BLaER1 treated with 17β-estradiol and CSF1 and Interleukin-3, amounts not matched to agents 10 nM and 100 nM (cell line): ENCODE results near the gene VPS33B.

Experiments used
- H3K27ac ChIP-seq, 11 experiments: shearing (Covaris generic); formaldehyde crosslinking; 2 replicates each; pipeline ENCODE4 v1.8.1; 2022
- H3K27me3 ChIP-seq, 11 experiments: shearing (Covaris generic); formaldehyde crosslinking; 2 replicates each; pipeline ENCODE4 v1.8.1; 2022
- H3K36me3 ChIP-seq, 11 experiments: shearing (Covaris generic); formaldehyde crosslinking; 2 replicates each; pipeline ENCODE4 v1.8.1; 2022
- H3K4me1 ChIP-seq, 10 experiments: shearing (Covaris generic); formaldehyde crosslinking; 2 replicates each; pipeline ENCODE4 v1.8.1; 2022
- H3K4me2 ChIP-seq, 11 experiments: shearing (Covaris generic); formaldehyde crosslinking; 2 replicates each; pipeline ENCODE4 v1.8.1; 2022
- H3K4me3 ChIP-seq, 10 experiments: shearing (Covaris generic); formaldehyde crosslinking; 2 replicates each; pipeline ENCODE4 v1.8.1; 2022
- H3K9ac ChIP-seq, 11 experiments: shearing (Covaris generic); formaldehyde crosslinking; 2 replicates each; pipeline ENCODE4 v1.8.1; 2022
- H3K9me3 ChIP-seq, 11 experiments: shearing (Covaris generic); formaldehyde crosslinking; replicated peaks in 1 of 11; 2 replicates each; pipeline ENCODE4 v1.8.1; 2022
- H4K20me1 ChIP-seq, 11 experiments: shearing (Covaris generic); formaldehyde crosslinking; 2 replicates each; pipeline ENCODE4 v1.8.1; 2022
- Cebpa-rat ChIP-seq, 11 experiments: shearing (Covaris generic); IDR thresholded peaks; 2 replicates each; pipeline ENCODE4 v1.8.1; 2022

Gene VPS33B

DNA sequence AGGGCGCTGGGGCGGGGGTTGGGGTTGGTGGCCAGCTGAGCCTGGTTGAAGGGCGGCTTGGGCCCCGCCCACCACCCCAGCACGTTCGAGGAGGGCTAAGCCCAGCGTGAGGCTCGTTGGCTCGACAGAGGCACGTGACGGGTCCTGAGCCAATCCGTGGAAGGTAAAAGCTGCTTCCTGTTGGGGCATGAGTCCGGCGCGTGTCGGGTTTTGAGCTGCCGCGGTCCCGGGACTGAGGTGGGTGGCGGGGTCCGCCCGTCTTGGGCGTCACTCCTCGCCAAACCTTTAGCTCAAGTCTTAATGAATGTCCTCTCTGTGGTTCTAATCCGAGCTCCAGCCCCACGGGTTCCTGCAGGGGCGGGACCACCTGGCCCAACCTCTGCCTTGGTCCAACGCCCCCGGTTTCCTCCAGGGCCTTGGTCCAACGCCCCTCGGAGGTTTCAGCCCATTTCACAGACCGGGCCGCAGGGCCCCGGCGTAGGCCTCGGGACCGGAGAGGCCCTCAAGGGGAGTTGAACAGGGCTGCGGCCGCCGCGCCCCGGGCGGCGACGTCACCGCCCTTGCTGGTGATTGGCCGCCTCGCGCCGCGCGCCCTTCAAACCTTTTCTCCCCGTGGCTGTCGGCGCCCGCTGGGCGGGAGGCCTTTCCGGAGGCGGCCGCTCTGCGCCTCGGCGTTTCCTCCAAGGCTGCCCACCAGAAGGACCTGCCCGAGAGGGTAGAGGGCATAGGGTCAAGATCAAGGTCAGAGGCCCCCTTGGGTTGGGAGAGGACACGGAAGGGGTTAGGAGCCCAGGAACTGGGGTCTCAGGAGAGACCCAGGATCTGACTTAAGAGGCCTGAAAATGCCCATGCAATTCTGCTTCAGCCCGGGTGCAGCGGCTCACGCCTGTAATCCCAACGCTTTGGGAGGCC is 67.4 kb downstream of the VPS33B start, which contains the start of gene RCCD1:
TSS of gene RCCD1 (plus strand) at position 173 of the 912 bp plus-strand sequence. CDS start 1,851 bp downstream, outside the sequence.
- Histone ChIP-seq H4K20me1 (peaks cover 0 to 26% (median 8%) of the 10 kb centered on the region in 11 experiments; a peak in 11 of 22 replicates), H3K9me3 (no peaks in the 10 kb centered on the region), H3K27me3 (no peaks in the 10 kb centered on the region), H3K4me3 (peak within 1 kb of the TSS; percentile 66 to 81 (median 75)), H3K36me3 (peaks cover 41 to 64% (median 55%) of the 10 kb centered on the region in 11 experiments), H3K27ac (peak within 1 kb of the TSS; percentile 87 to 99 (median 97)), H3K4me2 (peak within 1 kb of the TSS; percentile 84 to 97 (median 95)), H3K9ac (peak within 1 kb of the TSS; percentile 89 to 96 (median 91)), H3K4me1 (peaks cover 22 to 54% (median 35%) of the 10 kb centered on the region in 10 experiments)
- no peak for TF ChIP-seq Cebpa-rat (IDR thresholded peaks at IDR 0.05)

DNA sequence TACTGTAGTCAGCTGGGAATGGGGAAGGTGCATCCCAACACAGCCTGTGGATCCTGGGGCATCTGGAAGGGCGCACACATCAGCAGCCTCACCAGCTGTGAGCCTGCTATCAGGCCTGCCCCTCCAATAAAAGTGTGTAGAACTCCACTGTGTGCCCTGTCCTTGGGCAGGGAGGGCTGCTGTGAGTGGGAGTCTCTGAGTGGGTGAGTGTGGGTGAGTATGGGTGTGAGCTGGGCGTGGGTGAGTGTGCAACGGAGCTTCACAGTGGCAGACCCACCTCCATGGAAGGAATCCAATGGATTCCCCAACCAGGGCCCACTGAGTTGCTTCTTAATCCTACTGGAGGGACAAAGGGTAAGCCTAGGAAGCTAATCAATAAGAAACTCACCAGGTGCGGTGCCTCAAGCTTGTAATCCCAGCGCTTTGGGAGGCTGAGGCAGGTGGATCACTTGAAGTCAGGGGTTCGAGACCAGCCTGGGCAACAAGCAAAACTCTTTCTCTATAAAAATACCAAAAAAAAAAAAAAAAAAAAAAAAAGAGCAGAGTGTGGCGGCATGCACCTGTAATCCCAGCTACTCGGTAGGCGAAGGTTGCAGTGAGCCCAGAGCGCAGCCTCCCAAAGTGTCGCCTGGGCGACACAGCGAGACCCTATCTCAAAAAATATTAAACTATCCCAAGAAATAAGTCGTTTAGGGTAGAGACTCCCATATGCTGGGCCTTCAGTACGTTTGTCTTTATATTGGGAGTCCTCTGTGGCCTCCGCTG is 68.3 kb downstream of the VPS33B start:
- H3K36me3 ChIP-seq, result peaks cover 49 to 66% (median 63%) of the 10 kb centered on the region in 11 experiments
- peak overlapping the region in 9 of 11 experiments; percentile 94 to 99 (median 97); a peak in 16 of 22 replicates for H3K27ac ChIP-seq
- peak overlapping the region in 9 of 10 experiments; percentile 66 to 81 (median 76); a peak in 12 of 20 replicates for H3K4me3 ChIP-seq
- H3K4me1 ChIP-seq, result peaks cover 25 to 55% (median 36%) of the 10 kb centered on the region in 10 experiments
- TF ChIP-seq Cebpa-rat (IDR thresholded peaks at IDR 0.05), result no peak
- no peaks in the 10 kb centered on the region for H3K9me3 ChIP-seq
- H3K4me2 ChIP-seq, result peak overlapping the region; percentile 84 to 97 (median 95); a peak in 21 of 22 replicates
- H3K9ac ChIP-seq, result peak overlapping the region in 8 of 11 experiments; percentile 89 to 96 (median 93); a peak in 10 of 22 replicates
- no peaks in the 10 kb centered on the region for H3K27me3 ChIP-seq
- H4K20me1 ChIP-seq, result peaks cover 0 to 26% (median 9%) of the 10 kb centered on the region in 11 experiments; a peak in 11 of 22 replicates

DNA sequence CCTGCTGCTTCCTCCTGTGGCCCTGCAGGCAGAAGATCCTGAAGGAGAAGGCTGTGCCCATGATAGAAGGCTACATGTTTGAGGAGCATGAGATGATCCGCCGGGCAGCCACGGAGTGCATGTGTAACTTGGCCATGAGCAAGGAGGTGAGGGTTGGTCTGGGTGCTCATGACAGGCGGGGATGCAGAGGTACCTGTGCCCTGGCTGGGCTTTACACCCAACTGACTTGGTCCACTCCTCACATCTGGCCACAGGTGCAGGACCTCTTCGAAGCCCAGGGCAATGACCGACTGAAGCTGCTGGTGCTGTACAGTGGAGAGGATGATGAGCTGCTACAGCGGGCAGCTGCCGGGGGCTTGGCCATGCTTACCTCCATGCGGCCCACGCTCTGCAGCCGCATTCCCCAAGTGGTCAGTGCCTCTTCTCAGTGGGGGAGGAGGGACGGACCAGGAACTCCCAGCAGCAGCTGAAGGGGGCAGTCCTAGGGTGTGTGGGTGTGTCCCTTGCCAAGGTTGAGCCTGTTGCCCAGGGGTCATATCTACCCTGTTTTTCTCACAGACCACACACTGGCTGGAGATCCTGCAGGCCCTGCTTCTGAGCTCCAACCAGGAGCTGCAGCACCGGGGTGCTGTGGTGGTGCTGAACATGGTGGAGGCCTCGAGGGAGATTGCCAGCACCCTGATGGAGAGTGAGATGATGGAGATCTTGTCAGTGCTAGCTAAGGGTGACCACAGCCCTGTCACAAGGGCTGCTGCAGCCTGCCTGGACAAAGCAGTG is 69.3 kb downstream of the VPS33B start:
- peaks cover 0 to 35% (median 5%) of the 10 kb centered on the region in 11 experiments; a peak in 10 of 22 replicates for H4K20me1 ChIP-seq
- no peaks in the 10 kb centered on the region for H3K9me3 ChIP-seq
- peaks cover 58 to 76% (median 70%) of the 10 kb centered on the region in 11 experiments for H3K36me3 ChIP-seq
- no peak for TF ChIP-seq Cebpa-rat (IDR thresholded peaks at IDR 0.05)
- no peaks in the 10 kb centered on the region for H3K27me3 ChIP-seq
- peaks cover 24 to 59% (median 42%) of the 10 kb centered on the region in 10 experiments for H3K4me1 ChIP-seq
- no peak overlapping the region for H3K27ac ChIP-seq
- no peak overlapping the region for H3K9ac ChIP-seq
- H3K4me2 ChIP-seq, result no peak overlapping the region
- no peak overlapping the region for H3K4me3 ChIP-seq

DNA sequence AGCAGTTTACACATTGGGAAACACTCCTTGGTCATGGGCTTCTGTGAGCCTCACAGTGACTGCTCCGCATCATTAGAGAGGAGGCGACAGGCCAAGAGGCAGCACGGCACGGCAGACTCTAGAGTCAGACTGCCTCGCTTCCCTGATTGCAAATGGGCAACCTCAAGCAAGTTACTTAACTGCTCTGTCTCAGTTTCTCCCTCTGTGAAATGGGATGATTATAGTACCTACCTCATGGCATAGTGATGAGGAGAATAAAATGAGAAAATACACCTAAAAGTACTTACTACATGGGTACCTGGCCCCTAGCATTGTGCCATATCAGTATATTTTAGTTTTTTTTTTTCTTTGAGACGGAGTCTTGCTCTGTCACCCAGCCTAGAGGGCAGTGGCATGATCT is 71.7 kb downstream of the VPS33B start:
- peaks cover 15 to 46% (median 25%) of the 10 kb centered on the region in 10 experiments for H3K4me1 ChIP-seq
- no peak overlapping the region for H3K4me2 ChIP-seq
- H4K20me1 ChIP-seq, result peaks cover 0 to 41% (median 12%) of the 10 kb centered on the region in 11 experiments; a peak in 11 of 22 replicates
- no peaks in the 10 kb centered on the region for H3K9me3 ChIP-seq
- H3K9ac ChIP-seq, result no peak overlapping the region
- H3K27ac ChIP-seq, result peak overlapping the region in 2 of 11 experiments; percentile 9 to 45; a peak in 1 of 22 replicates
- TF ChIP-seq Cebpa-rat (IDR thresholded peaks at IDR 0.05), result no peak
- no peaks in the 10 kb centered on the region for H3K27me3 ChIP-seq
- H3K4me3 ChIP-seq, result no peak overlapping the region
- H3K36me3 ChIP-seq, result peaks cover 82 to 87% (median 85%) of the 10 kb centered on the region in 11 experiments

DNA sequence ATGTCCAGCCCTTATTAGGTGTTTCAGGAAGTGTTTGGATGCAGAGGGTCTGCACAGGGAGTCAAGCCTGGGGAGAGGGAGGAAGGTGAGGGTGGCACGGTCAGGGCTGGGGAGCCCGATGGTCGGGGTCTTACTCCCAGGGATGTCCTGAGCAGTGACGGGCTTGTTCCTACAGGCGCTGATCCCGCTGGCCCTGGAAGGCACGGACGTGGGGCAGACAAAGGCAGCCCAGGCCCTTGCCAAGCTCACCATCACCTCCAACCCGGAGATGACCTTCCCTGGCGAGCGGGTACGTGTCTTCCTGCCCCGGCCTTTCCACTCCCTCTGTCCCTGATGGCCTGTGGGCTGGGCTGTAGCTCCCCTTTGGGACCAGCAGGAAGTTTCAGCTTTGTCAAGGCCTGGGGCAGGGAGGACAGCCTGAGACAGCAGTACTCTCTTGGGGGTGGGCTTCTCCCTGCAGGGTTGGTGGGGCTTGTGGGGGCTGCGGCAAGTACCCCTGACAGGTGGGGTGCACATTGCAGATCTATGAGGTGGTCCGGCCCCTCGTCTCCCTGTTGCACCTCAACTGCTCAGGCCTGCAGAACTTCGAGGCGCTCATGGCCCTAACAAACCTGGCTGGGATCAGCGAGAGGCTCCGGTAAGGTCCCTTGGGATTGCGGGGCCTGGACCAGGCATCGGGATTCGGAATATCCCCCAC is 72.3 kb downstream of the VPS33B start:
- Histone ChIP-seq H3K4me1 (peaks cover 10 to 40% (median 20%) of the 10 kb centered on the region in 10 experiments; a peak in 18 of 20 replicates), H3K27me3 (no peaks in the 10 kb centered on the region), H3K4me2 (peak overlapping the region in 5 of 11 experiments; percentile 37 to 83 (median 66); a peak in 9 of 22 replicates), H3K9ac (peak overlapping the region in 9 of 11 experiments; percentile 13 to 52 (median 46); a peak in 13 of 22 replicates), H3K36me3 (peaks cover 87 to 93% (median 89%) of the 10 kb centered on the region in 11 experiments), H3K4me3 (no peak overlapping the region), H3K9me3 (no peaks in the 10 kb centered on the region), H4K20me1 (peaks cover 0 to 41% (median 12%) of the 10 kb centered on the region in 11 experiments; a peak in 11 of 22 replicates), H3K27ac (peak overlapping the region in 9 of 11 experiments; percentile 44 to 73 (median 62); a peak in 17 of 22 replicates)
- no peak for TF ChIP-seq Cebpa-rat (IDR thresholded peaks at IDR 0.05)
